Measurements from ENCODE around the gene JUNB. TPM values are rescaled to one million over a fixed set of nuclear protein-coding genes. Genes with fewer than 3 reads are reported as not detected.

Gene JUNB
- total and polyA plus RNA-seq, 10 of the 15 experiments (the other 5 are each of a cell fraction or from before 2014, with no cell fraction given) = 0.55 to 144 (median 68.3) TPM

- TF ChIP-seq CEBPZ (IDR thresholded peaks at IDR 0.05; ENCODE audit: low read depth, low read length) = no peak
- TF ChIP-seq STAT3 (IDR thresholded peaks at IDR 0.05; ENCODE audit: low read depth, low read length) = no peak
- no peak; a peak in 1 of 3 replicates for TF ChIP-seq EGR1 (IDR thresholded peaks at IDR 0.05; ENCODE audit: borderline replicate concordance in 1 of 2, low read depth in 2 of 2, low read length in 2 of 2)
- TF ChIP-seq NFXL1 (IDR thresholded peaks at IDR 0.05; ENCODE audit: borderline replicate concordance) = no peak
- TF ChIP-seq SKIL (IDR thresholded peaks at IDR 0.05; ENCODE audit: low read depth, poor library complexity, severe bottlenecking) = no peak
- peak; percentile 90 for TF ChIP-seq EED (IDR thresholded peaks at IDR 0.05; ENCODE audit: low read depth)
- TF ChIP-seq USF1 (IDR thresholded peaks at IDR 0.05; ENCODE audit: borderline replicate concordance, extremely low read length, insufficient read depth, low read depth, low read length) = no peak
- no peak for TF ChIP-seq ZSCAN29 (IDR thresholded peaks at IDR 0.05)
- no peak for TF ChIP-seq CBX5 (IDR thresholded peaks at IDR 0.05; ENCODE audit: low read depth)
- peak; percentile 44; the same call in 1 of the 2 replicates for TF ChIP-seq NBN (IDR thresholded peaks at IDR 0.05)
- TF ChIP-seq RUNX3 (IDR thresholded peaks at IDR 0.05; ENCODE audit: low read length) = no peak
- no peak for TF ChIP-seq MYC (IDR thresholded peaks at IDR 0.05; ENCODE audit: insufficient read depth, insufficient read length, insufficient replicate concordance, low read length, severe bottlenecking)
- no peak for TF ChIP-seq EP300 (IDR thresholded peaks at IDR 0.05; ENCODE audit: borderline replicate concordance in 1 of 2, control insufficient read depth in 1 of 2, low read depth in 2 of 2, low read length in 2 of 2)
- TF ChIP-seq HDAC2 (IDR thresholded peaks at IDR 0.05) = no peak
- TF ChIP-seq E4F1 (IDR thresholded peaks at IDR 0.05; ENCODE audit: borderline replicate concordance, partially characterized antibody) = no peak
- no peak for TF ChIP-seq SUZ12 (IDR thresholded peaks at IDR 0.05; ENCODE audit: unreplicated experiment)
- no peak for TF ChIP-seq CREB1 (IDR thresholded peaks at IDR 0.05; ENCODE audit: low read depth)
- TF ChIP-seq ELK1 (IDR thresholded peaks at IDR 0.05; ENCODE audit: low read depth, low read length) = peak; percentile 64; the same call in 1 of the 2 replicates
Measured at GRCh38 chr19:12778017-12778904, 13.0 kb upstream of the JUNB start (continued).

Measured in GM12878 (cell line).